ENCODE results near the gene ZFHX3.

Gene ZFHX3

GRCh38 chr16:72785171-72785570, 262.8 kb downstream of the ZFHX3 start:
- DNase-seq: peak; percentile 47 to 53

- DNase-seq: no peak
These were observed 264.1 kb downstream of the ZFHX3 start for GRCh38 chr16:72783716-72784318.

GRCh38 chr16:72769876-72770275, 278.1 kb downstream of the ZFHX3 start:
- no peak for DNase-seq

GRCh38 chr16:72768591-72768990, 279.3 kb downstream of the ZFHX3 start:
- no peak for DNase-seq

- no peak for DNase-seq
These were observed 281.4 kb downstream of the ZFHX3 start for GRCh38 chr16:72766506-72766905.

- no peak for DNase-seq
These were observed 283.8 kb downstream of the ZFHX3 start for GRCh38 chr16:72764015-72764654.

- DNase-seq: no peak
These were observed 287.3 kb downstream of the ZFHX3 start for GRCh38 chr16:72760581-72760980.

GRCh38 chr16:72753881-72754280, 294.0 kb downstream of the ZFHX3 start:
- DNase-seq: no peak

- DNase-seq: no peak
These were observed 295.8 kb downstream of the ZFHX3 start for GRCh38 chr16:72752004-72752695.

- DNase-seq: no peak
These were observed 296.9 kb downstream of the ZFHX3 start for GRCh38 chr16:72751076-72751475.

GRCh38 chr16:72749091-72749490, 298.8 kb downstream of the ZFHX3 start:
- no peak for DNase-seq

- DNase-seq: no peak
These were observed 303.7 kb downstream of the ZFHX3 start for GRCh38 chr16:72744076-72744793.

GRCh38 chr16:72743011-72743761, 304.7 kb downstream of the ZFHX3 start:
- no peak for DNase-seq

- no peak for DNase-seq
These were observed 307.6 kb downstream of the ZFHX3 start for GRCh38 chr16:72740347-72740746.

GRCh38 chr16:72739577-72739976, 308.4 kb downstream of the ZFHX3 start:
- no peak for DNase-seq

- DNase-seq: no peak
These were observed 311.9 kb downstream of the ZFHX3 start for GRCh38 chr16:72736074-72736473.
